ENCODE data around the gene WNT11.

Gene WNT11

GRCh38 chr11:76156971-76157427 lies 49.3 kb downstream of the WNT11 start:
- no peak for DNase-seq (ENCODE audit: low read depth in 2 of 2)

DNA sequence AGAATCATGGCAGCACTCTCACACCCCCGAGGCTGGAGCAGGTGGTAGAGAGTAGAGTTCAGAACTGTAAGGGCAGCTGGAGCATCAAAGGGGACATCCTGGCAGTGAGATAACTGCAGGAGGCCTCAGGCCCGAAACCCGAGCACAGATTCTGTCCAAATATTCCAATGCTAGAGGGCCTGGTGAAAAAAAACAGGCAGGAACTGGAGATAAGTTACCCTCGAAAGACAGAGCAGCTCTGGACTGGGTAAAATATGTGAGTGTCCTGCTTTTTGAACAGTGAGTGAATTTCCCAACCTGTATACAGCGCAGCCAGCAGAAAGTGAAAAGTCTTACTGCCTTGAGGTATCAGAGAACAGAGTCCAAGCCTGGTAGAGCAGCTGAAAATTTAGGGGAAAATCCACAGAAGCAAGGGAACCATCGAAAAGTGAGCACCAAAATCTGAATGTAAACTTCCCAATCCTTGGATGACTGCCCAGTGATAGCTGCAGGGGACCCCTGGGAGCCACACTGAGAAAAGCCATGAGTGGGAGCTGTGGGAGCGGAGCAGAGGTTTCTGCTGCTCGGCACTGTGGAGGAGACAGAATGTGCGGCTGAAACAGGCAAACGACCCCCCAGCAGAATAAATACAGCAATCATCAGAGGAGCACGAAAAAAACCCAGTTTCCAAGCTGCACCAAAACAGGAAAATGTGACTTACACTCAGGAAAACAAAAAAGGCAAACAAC lies 50.6 kb downstream of the WNT11 start:
- no peak for DNase-seq (ENCODE audit: low read depth in 2 of 2)

DNA sequence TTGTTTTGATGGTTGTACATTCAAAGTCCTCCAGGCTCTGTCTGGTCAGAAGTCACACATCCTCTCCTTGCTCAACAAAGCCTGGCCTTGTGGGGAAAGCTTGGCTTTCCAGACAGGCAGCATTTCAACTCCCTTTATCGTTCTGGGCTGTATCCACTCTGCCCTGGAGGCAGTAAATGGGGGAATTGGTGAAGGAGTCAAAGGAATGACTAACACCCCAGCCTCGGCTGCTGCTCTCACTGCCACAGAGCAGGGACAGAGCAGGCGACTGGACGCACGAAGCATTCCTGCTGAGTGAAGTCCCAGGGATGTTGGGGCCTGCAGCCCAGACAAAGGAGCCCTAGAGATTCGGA lies 52.8 kb downstream of the WNT11 start:
- DNase-seq (ENCODE audit: low read depth in 2 of 2) = no peak

- no peak for DNase-seq (ENCODE audit: low read depth in 2 of 2)
Observed at GRCh38 chr11:76152741-76153570, 53.3 kb downstream of the WNT11 start.

DNA sequence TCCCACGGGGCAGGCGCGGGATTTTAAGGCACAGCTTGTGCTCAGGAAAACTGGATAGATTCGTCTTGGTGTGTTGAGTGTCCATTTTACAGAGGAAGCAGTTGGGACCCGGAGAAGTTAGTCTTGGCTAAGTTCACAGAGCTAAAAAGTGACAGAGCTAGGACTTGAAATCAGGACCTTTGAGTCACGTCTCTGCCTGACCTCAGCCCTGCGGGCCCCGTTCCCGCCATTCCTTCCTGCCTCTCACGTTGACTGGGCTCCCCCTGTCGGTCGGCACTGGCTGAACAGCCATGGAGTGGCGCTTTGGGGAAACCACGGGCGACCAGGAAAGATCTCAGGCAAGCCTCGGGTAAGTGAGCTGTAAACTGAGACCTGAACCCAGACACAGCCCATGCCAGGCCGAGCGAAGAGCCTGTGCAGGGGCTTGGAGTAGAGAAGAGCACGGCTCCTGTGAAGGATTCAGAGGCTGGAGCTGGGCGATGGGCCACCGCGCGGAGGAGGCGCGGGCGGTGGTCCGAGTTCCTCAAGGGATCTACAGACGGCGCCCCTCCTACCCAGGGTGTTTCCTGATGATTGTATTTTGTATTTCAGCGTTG lies 54.1 kb downstream of the WNT11 start:
- DNase-seq (ENCODE audit: low read depth in 2 of 2) = peak; percentile 79 to 82

DNA sequence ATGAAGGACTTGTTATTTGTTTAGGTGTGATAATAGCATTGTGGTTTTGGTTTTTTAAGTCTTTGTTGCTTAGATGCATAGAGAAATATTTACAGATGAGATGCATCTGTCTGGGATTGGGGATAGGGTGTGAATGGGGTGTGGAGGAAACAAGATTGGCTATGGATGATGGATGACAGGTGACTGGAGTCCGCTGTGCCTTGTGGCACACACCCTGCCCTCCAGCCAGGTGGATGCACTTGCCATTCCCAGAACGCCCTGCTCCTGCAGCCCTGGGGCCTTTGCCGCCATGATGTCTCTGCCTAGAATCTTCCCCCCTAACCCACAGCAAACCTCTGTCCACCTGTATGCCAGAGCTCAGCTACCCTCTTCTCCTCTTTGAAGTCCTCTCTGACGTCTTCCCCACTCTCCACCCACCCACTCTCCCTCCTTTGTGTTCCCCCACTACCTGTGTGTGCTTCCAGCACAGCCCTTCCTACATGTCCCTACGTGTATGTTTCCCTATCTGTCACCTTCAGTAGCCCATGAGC lies 54.7 kb downstream of the WNT11 start:
- no peak for DNase-seq (ENCODE audit: low read depth in 2 of 2)

- no peak for DNase-seq (ENCODE audit: low read depth in 2 of 2)
Observed at GRCh38 chr11:76150141-76150540, 56.2 kb downstream of the WNT11 start.

GRCh38 chr11:76149713-76150112 lies 56.6 kb downstream of the WNT11 start:
- no peak for DNase-seq (ENCODE audit: low read depth in 2 of 2)

DNA sequence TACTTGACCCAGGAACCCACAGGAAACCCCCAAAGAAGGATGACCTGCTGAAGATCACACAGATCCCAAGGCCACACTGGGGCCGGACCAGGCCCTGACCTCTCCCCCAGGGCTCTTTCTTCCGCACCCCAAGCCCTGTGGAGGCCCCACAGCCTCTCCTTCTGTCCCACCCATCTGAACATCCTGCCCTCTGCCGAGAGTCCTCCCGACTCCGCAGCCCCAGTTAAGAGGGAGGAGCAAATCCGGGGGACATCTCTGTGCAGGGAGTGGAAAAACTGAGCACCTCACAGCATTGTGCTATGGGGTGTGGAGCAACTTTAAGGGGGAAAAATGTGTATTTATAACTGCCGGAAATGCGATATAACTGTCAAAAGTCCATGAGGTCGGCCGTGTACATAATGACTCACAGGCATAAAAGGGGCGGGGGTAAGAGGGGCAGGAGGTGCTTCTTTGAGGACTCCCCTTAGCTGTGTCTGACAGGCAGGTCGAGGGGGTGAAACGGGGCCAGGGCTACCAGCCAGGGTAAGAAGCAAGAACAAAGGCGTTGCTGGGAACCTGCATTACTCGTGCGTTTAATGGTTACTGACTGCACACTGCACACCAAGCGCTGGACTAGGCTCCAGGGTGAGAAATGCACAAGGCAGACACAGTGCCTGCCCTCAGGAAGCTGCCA lies 57.2 kb downstream of the WNT11 start:
- DNase-seq (ENCODE audit: low read depth in 2 of 2) = no peak

DNA sequence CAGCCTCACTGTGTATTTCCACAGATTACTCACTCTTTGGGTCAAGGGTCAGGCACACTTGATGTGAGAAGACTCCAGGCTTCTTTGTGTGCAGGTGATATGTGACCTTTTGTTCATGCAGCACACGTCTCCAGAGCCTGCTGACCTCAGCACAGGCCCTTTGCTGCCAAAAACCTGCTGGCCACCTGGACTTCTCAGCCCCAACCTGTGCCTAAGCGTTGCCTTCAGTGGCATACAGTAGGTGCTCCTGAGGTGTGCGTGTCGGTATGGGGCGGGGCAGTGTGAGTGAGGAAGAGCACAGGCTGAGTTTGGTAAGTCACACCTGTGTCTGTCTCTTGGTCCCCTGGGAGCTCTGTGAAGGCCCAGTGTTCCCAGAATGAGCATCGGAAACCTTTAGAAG lies 58.1 kb downstream of the WNT11 start:
- DNase-seq (ENCODE audit: low read depth in 2 of 2) = no peak

- DNase-seq (ENCODE audit: low read depth in 2 of 2) = no peak
Observed at GRCh38 chr11:76147106-76147740, 59.1 kb downstream of the WNT11 start.

DNA sequence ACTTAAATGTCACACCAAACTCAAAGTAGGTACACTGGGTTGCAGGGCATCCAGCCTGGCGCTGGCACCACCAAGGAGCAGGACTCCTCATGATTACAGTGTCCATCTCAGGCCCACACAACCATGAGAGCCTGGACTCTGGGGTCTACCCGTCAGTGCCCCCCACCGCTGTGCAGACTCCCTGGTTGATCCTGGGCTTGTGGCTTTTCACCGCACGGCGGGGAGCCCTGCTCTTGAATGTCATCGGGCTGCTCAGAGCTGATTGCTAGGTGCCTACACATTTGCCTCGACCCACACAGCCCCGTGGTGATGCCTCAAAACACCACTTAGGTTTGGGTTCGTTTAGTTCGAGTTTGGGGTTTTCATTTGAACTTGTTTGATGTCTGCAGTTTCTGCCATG lies 63.0 kb downstream of the WNT11 start:
- DNase-seq (ENCODE audit: low read depth in 2 of 2) = no peak

DNA sequence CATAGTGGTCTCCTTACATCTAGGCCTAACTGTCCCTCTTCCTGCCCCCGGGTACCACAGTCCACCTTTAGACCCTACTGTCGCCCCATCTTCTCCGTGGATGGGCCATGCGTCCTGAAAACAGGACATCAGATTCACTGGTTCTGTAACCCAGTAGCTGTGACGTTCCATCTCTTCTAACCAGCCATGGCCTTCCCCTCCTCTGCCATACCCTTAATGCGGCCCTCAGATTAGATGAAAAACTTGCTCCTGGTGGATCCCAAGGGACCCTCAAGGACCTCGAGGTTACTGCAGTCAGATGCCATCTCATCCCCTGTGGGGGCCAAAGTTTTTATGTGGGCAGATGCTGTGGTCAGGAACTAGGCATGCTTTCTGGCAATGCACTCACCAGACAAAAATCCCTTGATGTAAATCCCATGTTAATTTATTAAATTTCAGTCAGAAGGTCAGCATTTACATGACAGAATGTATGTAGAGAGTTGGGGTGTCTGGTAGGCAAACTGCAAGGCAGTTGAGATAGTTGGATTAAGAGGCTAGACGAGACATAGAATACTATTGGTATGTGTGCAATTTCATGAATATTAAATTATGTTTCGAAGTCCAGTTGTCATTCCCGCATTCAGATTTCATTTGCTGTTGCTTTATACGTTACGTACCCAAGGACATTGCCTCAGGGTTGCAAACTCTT lies 64.3 kb downstream of the WNT11 start:
- DNase-seq (ENCODE audit: low read depth in 2 of 2) = no peak

DNA sequence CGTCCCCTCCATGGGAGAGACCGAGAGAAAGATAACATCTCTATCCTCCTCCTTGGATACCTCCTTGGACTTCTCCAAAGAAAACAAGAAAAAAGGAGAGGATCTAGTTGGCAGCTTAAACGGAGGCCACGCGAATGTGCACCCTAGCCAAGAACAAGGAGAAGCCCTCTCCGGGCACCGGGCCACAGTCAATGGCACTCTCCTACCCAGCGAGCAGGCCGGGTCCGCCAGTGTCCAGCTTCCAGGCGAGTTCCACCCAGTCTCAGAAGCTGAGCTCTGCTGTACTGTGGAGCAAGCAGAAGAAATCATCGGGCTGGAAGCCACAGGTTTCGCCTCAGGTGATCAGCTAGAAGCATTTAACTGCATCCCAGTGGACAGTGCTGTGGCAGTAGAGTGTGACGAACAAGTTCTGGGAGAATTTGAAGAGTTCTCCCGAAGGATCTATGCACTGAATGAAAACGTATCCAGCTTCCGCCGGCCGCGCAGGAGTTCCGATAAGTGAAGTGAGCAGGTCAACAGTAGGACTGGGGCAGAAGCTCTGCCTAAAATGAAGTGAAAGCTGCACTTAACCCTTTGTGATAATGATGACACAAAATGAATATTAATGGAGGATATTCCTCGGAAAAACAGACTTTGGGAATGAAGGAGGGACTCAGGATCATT lies 65.3 kb downstream of the WNT11 start:
- no peak for DNase-seq (ENCODE audit: low read depth in 2 of 2)

DNA sequence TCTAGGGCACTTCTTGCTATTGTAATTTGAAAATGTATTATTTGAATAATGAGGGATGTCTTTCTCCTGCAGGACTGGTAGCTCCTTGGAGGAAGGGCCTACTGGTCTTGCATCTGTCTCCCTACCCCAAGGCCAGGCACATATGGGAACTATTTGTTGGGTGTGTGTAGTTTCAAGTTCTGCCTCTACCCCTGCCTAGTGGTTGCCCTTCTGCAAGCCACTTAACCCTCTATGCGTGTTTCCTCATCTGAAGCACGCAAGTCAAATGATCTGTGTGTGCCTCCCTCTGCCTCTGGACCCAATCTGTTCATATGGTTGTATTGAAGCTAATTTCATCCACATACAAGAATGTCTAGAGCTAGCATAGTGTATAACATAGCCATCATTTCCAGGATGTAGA lies 67.0 kb downstream of the WNT11 start:
- no peak for DNase-seq (ENCODE audit: low read depth in 2 of 2)
